HEK293 (cell line): ENCODE data around the gene RGS6.

Experiments
- CTCF ChIA-PET: fragments of 350-600 bp; formaldehyde crosslinking; extraction: SDS; loops from one replicate; lab custom pipeline; 2021; ENCODE audit warnings: antibody characterized with exemption; lab: Yijun Ruan, JAX
- POLR2A ChIA-PET: fragments of 300-600 bp; formaldehyde crosslinking; extraction: SDS; loops from one replicate; lab custom pipeline; 2020; ENCODE audit warnings: antibody characterized with exemption, inconsistent platforms; lab: Yijun Ruan, JAX
- H3K27ac ChIP-seq: fragments of 200-500 bp; sonication (Bioruptor generic); 2 replicates; pipeline ENCODE4 v1.5.1; 2014; ENCODE audit warnings: low read depth, low read length, control low read depth, inconsistent platforms; ENCODE audit errors: extremely low read depth
- H3K36me3 ChIP-seq, 2 experiments: fragments of 200-500 bp in 1 of 2; sonication (Bioruptor generic) in 1 of 2; 1 replicate in 1 of 2; 2 replicates in 1 of 2; pipeline ENCODE4 v1.5.1; 2014 to 2017; ENCODE audit warnings: inconsistent platforms in 2 of 2, low read length in 2 of 2; ENCODE audit not compliant: control insufficient read depth in 2 of 2, insufficient read depth in 1 of 2
- H3K4me1 ChIP-seq: fragments of 200-500 bp; sonication (Bioruptor generic); 2 replicates; pipeline ENCODE4 v1.5.1; 2014; ENCODE audit warnings: mild to moderate bottlenecking, low read length, inconsistent platforms; ENCODE audit not compliant: control insufficient read depth, insufficient read depth
- H3K4me3 ChIP-seq: 2 replicates; pipeline ENCODE4 v1.5.1; 2011; ENCODE audit warnings: low read depth, mild to moderate bottlenecking, control low read depth, low read length, moderate library complexity
- H3K9me3 ChIP-seq: fragments of 200-500 bp; sonication (Bioruptor generic); 2 replicates; pipeline ENCODE4 v1.5.1; 2014; ENCODE audit warnings: low read depth, low read length, inconsistent platforms; ENCODE audit not compliant: control insufficient read depth, insufficient read depth
- EGR2 ChIP-seq: fragments of 450-650 bp; formaldehyde crosslinking; IDR thresholded peaks from 2 replicates; pipeline ENCODE4 v1.5.1; 2016; ENCODE audit warnings: low read depth, missing biosample characterization, missing genetic modification characterization
- GLIS2 ChIP-seq: fragments of 450-650 bp; formaldehyde crosslinking; IDR thresholded peaks from 2 replicates; pipeline ENCODE4 v1.5.1; 2016; ENCODE audit warnings: missing biosample characterization, missing genetic modification characterization
- YY1 ChIP-seq: fragments of 450-650 bp; formaldehyde crosslinking; IDR thresholded peaks from 2 replicates; pipeline ENCODE4 v1.5.1; 2018; ENCODE audit warnings: missing biosample characterization, missing genetic modification characterization
- ZFP3 ChIP-seq: fragments of 450-650 bp; formaldehyde crosslinking; IDR thresholded peaks from 2 replicates; pipeline ENCODE4 v1.5.1; 2016; ENCODE audit warnings: low read depth, missing biosample characterization, missing genetic modification characterization
- ZNF621 ChIP-seq: fragments of 450-650 bp; formaldehyde crosslinking; IDR thresholded peaks from 2 replicates; pipeline ENCODE4 v1.5.1; 2017; ENCODE audit warnings: missing biosample characterization, missing genetic modification characterization
- ZNF624 ChIP-seq: fragments of 450-650 bp; formaldehyde crosslinking; IDR thresholded peaks from 2 replicates; pipeline ENCODE4 v1.5.1; 2017; ENCODE audit warnings: missing biosample characterization, missing genetic modification characterization
- ZNF664 ChIP-seq: fragments of 450-650 bp; formaldehyde crosslinking; IDR thresholded peaks from 2 replicates; pipeline ENCODE4 v1.5.1; 2016; ENCODE audit warnings: missing biosample characterization, missing genetic modification characterization
- ZNF777 ChIP-seq: fragments of 450-650 bp; formaldehyde crosslinking; IDR thresholded peaks from 2 replicates; pipeline ENCODE4 v1.5.1; 2017; ENCODE audit warnings: missing biosample characterization, missing genetic modification characterization, borderline replicate concordance
- ZNF830 ChIP-seq: fragments of 450-650 bp; IDR thresholded peaks from 2 replicates; pipeline ENCODE4 v1.5.0; 2018; ENCODE audit warnings: missing biosample characterization, missing genetic modification characterization, low read depth, mild to moderate bottlenecking, moderate library complexity
- TF ChIP-seq, protein P1 (sequence below): fragments of 450-650 bp; formaldehyde crosslinking; IDR thresholded peaks from 2 replicates; pipeline ENCODE4 v1.5.1; 2016; ENCODE audit warnings: missing biosample characterization, missing genetic modification characterization, borderline replicate concordance
- TF ChIP-seq, protein P2 (sequence below): fragments of 450-650 bp; formaldehyde crosslinking; IDR thresholded peaks from 2 replicates; pipeline ENCODE4 v1.5.1; 2016; ENCODE audit warnings: missing biosample characterization, missing genetic modification characterization
- TF ChIP-seq, protein P3 (sequence below): fragments of 450-650 bp; formaldehyde crosslinking; conservative IDR thresholded peaks from 2 replicates; pipeline ENCODE4 v1.5.1; 2016; ENCODE audit warnings: low read depth, missing biosample characterization, missing genetic modification characterization
- TF ChIP-seq, protein P4 (sequence below): fragments of 450-650 bp; formaldehyde crosslinking; IDR thresholded peaks from 2 replicates; pipeline ENCODE4 v1.5.1; 2016; ENCODE audit warnings: missing biosample characterization, missing genetic modification characterization, low read depth
- TF ChIP-seq, protein P5 (sequence below): fragments of 450-650 bp; formaldehyde crosslinking; IDR thresholded peaks from 2 replicates; pipeline ENCODE4 v1.5.1; 2016; ENCODE audit warnings: missing biosample characterization, missing genetic modification characterization
- TF ChIP-seq, protein P6 (sequence below): fragments of 450-650 bp; formaldehyde crosslinking; IDR thresholded peaks from 2 replicates; pipeline ENCODE4 v1.5.1; 2016; ENCODE audit warnings: missing biosample characterization, missing genetic modification characterization
- TF ChIP-seq, protein P7 (sequence below): fragments of 450-650 bp; formaldehyde crosslinking; IDR thresholded peaks from 2 replicates; pipeline ENCODE4 v1.5.1; 2016; ENCODE audit warnings: missing biosample characterization, missing genetic modification characterization

The RGS6 gene

DNA sequence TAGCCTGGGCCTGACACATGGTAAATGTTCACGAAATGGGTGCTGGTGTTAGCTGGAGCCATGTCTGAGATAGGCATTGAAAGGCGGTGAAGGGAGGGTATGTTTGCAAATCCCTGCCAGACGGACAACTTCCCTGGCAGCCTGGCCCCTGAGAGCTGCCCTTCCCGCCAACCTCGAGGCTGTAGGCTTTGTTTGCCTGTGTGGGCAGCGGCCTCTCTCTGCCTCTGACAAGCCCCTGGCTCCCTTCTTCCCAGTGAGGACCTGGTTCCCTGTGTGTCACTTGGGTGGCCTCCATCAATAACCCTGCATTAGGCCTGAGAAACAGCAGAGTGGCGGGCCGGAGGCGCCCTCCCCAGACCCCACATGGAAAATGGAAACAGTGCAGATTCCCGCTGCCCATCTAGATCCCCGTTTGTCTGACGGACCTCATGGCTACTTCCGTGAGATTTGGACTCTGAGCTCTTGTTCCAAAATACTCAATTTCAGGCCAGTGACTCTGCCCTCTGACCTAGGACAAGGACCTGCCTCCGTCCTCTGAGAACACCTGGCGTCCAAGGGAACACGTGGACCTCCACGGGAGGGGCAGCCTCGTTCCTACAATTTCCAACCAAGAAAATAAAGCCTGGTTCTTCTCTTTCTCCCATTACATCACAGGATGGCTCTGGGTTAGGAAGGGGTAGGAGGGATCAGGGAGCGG is 636.2 kb downstream of the RGS6 start:
- Histone ChIP-seq H3K36me3 (no peaks in the 10 kb centered on the region), H3K9me3 (no peaks in the 10 kb centered on the region), H3K4me1 (no peaks in the 10 kb centered on the region), H3K27ac (no peak overlapping the region), H3K4me3 (no peak overlapping the region)
- TF ChIP-seq, protein P1, sequence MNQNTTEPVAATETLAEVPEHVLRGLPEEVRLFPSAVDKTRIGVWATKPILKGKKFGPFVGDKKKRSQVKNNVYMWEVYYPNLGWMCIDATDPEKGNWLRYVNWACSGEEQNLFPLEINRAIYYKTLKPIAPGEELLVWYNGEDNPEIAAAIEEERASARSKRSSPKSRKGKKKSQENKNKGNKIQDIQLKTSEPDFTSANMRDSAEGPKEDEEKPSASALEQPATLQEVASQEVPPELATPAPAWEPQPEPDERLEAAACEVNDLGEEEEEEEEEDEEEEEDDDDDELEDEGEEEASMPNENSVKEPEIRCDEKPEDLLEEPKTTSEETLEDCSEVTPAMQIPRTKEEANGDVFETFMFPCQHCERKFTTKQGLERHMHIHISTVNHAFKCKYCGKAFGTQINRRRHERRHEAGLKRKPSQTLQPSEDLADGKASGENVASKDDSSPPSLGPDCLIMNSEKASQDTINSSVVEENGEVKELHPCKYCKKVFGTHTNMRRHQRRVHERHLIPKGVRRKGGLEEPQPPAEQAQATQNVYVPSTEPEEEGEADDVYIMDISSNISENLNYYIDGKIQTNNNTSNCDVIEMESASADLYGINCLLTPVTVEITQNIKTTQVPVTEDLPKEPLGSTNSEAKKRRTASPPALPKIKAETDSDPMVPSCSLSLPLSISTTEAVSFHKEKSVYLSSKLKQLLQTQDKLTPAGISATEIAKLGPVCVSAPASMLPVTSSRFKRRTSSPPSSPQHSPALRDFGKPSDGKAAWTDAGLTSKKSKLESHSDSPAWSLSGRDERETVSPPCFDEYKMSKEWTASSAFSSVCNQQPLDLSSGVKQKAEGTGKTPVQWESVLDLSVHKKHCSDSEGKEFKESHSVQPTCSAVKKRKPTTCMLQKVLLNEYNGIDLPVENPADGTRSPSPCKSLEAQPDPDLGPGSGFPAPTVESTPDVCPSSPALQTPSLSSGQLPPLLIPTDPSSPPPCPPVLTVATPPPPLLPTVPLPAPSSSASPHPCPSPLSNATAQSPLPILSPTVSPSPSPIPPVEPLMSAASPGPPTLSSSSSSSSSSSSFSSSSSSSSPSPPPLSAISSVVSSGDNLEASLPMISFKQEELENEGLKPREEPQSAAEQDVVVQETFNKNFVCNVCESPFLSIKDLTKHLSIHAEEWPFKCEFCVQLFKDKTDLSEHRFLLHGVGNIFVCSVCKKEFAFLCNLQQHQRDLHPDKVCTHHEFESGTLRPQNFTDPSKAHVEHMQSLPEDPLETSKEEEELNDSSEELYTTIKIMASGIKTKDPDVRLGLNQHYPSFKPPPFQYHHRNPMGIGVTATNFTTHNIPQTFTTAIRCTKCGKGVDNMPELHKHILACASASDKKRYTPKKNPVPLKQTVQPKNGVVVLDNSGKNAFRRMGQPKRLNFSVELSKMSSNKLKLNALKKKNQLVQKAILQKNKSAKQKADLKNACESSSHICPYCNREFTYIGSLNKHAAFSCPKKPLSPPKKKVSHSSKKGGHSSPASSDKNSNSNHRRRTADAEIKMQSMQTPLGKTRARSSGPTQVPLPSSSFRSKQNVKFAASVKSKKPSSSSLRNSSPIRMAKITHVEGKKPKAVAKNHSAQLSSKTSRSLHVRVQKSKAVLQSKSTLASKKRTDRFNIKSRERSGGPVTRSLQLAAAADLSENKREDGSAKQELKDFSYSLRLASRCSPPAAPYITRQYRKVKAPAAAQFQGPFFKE (tag by site-specific recombination), result no peak
- TF ChIP-seq, protein P2, sequence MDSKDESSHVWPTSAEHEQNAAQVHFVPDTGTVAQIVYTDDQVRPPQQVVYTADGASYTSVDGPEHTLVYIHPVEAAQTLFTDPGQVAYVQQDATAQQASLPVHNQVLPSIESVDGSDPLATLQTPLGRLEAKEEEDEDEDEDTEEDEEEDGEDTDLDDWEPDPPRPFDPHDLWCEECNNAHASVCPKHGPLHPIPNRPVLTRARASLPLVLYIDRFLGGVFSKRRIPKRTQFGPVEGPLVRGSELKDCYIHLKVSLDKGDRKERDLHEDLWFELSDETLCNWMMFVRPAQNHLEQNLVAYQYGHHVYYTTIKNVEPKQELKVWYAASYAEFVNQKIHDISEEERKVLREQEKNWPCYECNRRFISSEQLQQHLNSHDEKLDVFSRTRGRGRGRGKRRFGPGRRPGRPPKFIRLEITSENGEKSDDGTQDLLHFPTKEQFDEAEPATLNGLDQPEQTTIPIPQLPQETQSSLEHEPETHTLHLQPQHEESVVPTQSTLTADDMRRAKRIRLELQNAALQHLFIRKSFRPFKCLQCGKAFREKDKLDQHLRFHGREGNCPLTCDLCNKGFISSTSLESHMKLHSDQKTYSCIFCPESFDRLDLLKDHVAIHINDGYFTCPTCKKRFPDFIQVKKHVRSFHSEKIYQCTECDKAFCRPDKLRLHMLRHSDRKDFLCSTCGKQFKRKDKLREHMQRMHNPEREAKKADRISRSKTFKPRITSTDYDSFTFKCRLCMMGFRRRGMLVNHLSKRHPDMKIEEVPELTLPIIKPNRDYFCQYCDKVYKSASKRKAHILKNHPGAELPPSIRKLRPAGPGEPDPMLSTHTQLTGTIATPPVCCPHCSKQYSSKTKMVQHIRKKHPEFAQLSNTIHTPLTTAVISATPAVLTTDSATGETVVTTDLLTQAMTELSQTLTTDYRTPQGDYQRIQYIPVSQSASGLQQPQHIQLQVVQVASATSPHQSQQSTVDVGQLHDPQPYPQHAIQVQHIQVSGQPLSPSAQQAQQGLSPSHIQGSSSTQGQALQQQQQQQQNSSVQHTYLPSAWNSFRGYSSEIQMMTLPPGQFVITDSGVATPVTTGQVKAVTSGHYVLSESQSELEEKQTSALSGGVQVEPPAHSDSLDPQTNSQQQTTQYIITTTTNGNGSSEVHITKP (tag by site-specific recombination), result no peak
- TF ChIP-seq, protein P3, sequence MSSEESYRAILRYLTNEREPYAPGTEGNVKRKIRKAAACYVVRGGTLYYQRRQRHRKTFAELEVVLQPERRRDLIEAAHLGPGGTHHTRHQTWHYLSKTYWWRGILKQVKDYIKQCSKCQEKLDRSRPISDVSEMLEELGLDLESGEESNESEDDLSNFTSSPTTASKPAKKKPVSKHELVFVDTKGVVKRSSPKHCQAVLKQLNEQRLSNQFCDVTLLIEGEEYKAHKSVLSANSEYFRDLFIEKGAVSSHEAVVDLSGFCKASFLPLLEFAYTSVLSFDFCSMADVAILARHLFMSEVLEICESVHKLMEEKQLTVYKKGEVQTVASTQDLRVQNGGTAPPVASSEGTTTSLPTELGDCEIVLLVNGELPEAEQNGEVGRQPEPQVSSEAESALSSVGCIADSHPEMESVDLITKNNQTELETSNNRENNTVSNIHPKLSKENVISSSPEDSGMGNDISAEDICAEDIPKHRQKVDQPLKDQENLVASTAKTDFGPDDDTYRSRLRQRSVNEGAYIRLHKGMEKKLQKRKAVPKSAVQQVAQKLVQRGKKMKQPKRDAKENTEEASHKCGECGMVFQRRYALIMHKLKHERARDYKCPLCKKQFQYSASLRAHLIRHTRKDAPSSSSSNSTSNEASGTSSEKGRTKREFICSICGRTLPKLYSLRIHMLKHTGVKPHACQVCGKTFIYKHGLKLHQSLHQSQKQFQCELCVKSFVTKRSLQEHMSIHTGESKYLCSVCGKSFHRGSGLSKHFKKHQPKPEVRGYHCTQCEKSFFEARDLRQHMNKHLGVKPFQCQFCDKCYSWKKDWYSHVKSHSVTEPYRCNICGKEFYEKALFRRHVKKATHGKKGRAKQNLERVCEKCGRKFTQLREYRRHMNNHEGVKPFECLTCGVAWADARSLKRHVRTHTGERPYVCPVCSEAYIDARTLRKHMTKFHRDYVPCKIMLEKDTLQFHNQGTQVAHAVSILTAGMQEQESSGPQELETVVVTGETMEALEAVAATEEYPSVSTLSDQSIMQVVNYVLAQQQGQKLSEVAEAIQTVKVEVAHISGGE (tag by site-specific recombination), result no peak
- TF ChIP-seq, protein P4, sequence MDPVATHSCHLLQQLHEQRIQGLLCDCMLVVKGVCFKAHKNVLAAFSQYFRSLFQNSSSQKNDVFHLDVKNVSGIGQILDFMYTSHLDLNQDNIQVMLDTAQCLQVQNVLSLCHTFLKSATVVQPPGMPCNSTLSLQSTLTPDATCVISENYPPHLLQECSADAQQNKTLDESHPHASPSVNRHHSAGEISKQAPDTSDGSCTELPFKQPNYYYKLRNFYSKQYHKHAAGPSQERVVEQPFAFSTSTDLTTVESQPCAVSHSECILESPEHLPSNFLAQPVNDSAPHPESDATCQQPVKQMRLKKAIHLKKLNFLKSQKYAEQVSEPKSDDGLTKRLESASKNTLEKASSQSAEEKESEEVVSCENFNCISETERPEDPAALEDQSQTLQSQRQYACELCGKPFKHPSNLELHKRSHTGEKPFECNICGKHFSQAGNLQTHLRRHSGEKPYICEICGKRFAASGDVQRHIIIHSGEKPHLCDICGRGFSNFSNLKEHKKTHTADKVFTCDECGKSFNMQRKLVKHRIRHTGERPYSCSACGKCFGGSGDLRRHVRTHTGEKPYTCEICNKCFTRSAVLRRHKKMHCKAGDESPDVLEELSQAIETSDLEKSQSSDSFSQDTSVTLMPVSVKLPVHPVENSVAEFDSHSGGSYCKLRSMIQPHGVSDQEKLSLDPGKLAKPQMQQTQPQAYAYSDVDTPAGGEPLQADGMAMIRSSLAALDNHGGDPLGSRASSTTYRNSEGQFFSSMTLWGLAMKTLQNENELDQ (tag by site-specific recombination), result no peak
- no peak for TF ChIP-seq ZNF777
- no peak for TF ChIP-seq ZNF830 (tag by site-specific recombination)
- no peak for TF ChIP-seq GLIS2 (tag by site-specific recombination)
- TF ChIP-seq ZNF621 (tag by site-specific recombination), result no peak
- TF ChIP-seq EGR2 (tag by site-specific recombination), result no peak
- TF ChIP-seq, protein P5, sequence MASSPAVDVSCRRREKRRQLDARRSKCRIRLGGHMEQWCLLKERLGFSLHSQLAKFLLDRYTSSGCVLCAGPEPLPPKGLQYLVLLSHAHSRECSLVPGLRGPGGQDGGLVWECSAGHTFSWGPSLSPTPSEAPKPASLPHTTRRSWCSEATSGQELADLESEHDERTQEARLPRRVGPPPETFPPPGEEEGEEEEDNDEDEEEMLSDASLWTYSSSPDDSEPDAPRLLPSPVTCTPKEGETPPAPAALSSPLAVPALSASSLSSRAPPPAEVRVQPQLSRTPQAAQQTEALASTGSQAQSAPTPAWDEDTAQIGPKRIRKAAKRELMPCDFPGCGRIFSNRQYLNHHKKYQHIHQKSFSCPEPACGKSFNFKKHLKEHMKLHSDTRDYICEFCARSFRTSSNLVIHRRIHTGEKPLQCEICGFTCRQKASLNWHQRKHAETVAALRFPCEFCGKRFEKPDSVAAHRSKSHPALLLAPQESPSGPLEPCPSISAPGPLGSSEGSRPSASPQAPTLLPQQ (tag by site-specific recombination), result no peak
- TF ChIP-seq, protein P6, sequence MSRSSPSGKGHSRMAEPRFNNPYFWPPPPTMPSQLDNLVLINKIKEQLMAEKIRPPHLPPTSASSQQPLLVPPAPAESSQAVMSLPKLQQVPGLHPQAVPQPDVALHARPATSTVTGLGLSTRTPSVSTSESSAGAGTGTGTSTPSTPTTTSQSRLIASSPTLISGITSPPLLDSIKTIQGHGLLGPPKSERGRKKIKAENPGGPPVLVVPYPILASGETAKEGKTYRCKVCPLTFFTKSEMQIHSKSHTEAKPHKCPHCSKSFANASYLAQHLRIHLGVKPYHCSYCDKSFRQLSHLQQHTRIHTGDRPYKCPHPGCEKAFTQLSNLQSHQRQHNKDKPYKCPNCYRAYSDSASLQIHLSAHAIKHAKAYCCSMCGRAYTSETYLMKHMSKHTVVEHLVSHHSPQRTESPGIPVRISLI (tag by site-specific recombination), result no peak
- TF ChIP-seq, protein P7, sequence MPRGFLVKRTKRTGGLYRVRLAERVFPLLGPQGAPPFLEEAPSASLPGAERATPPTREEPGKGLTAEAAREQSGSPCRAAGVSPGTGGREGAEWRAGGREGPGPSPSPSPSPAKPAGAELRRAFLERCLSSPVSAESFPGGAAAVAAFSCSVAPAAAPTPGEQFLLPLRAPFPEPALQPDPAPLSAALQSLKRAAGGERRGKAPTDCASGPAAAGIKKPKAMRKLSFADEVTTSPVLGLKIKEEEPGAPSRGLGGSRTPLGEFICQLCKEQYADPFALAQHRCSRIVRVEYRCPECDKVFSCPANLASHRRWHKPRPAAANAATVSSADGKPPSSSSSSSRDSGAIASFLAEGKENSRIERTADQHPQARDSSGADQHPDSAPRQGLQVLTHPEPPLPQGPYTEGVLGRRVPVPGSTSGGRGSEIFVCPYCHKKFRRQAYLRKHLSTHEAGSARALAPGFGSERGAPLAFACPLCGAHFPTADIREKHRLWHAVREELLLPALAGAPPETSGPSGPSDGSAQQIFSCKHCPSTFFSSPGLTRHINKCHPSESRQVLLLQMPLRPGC (tag by site-specific recombination), result no peak
- no peak for TF ChIP-seq ZNF664 (tag by site-specific recombination)
- TF ChIP-seq ZFP3 (tag by site-specific recombination), result no peak
- no peak for TF ChIP-seq YY1 (tag by site-specific recombination)
- no peak for TF ChIP-seq ZNF624 (tag by site-specific recombination)
- ChIA-PET CTCF (no interaction called here), POLR2A (no interaction called here)
